ENCODE data around the gene GSTP1. TPM values are rescaled to one million over a fixed set of nuclear protein-coding genes. Genes with fewer than 3 reads are reported as not detected.

The GSTP1 gene
- total RNA-seq, 1 experiment from 2014 or later: 893 TPM

- CTCF ChIA-PET: no interaction called here
These were observed 35.0 kb upstream of the GSTP1 start for GRCh38 chr11:67548555-67549110.

More at GRCh38 chr11:67548555-67549110, 35.0 kb upstream of the GSTP1 start:
- Histone ChIP-seq H3K36me3 (ENCODE audit: control insufficient read depth in 1 of 2, insufficient read depth in 2 of 2, low read length in 2 of 2) (no peaks in the 10 kb centered on the region), H3K27me3 (ENCODE audit: insufficient read depth, low read length) (no peaks in the 10 kb centered on the region), H3K4me3 (replicated peaks in 1 of 2; ENCODE audit: low read depth in 1 of 2, low read length in 2 of 2) (no peak overlapping the region), H3K9me2 (ENCODE audit: insufficient read depth) (no peaks in the 10 kb centered on the region), H3K4me2 (ENCODE audit: low read length) (no peak overlapping the region), H4K20me1 (ENCODE audit: insufficient read depth) (no peaks in the 10 kb centered on the region), H3K9ac (ENCODE audit: low read length) (no peak overlapping the region), H3K9me3 (ENCODE audit: control insufficient read depth in 1 of 2, insufficient read depth in 1 of 2, low read depth in 1 of 2, low read length in 2 of 2) (no peaks in the 10 kb centered on the region; a peak in 1 of 4 replicates), H2AFZ (ENCODE audit: low read depth, low read length, poor library complexity, severe bottlenecking) (no peak overlapping the region), H3K79me2 (ENCODE audit: insufficient read depth, low read length) (no peaks in the 10 kb centered on the region), H3K27ac (ENCODE audit: low read depth, low read length) (no peak overlapping the region), H3K4me1 (ENCODE audit: control insufficient read depth in 1 of 2, insufficient read depth in 2 of 2, low read length in 2 of 2) (no peaks in the 10 kb centered on the region)
- BruUV-seq (replicated peaks): no TSS peak
- ChIA-PET POLR2A (no interaction called here), RAD21 (ENCODE audit: low non-redundant PET in 1 of 2, low total read pairs in 2 of 2, uncharacterized antibody in 2 of 2, unreplicated experiment in 2 of 2) (no interaction called here)
- DNase-seq (ENCODE audit: low read depth, low spot score) (no peak), ATAC-seq (no peak)
- intact Hi-C loops (cut with micrococcal nuclease): no loop called here
- TF ChIP-seq TCF7L2 (IDR thresholded peaks at IDR 0.05; ENCODE audit: borderline replicate concordance, extremely low read depth, insufficient read depth, insufficient read length): no peak
- no peak for TF ChIP-seq CTCF (IDR thresholded peaks at IDR 0.05 in 2 of 3, conservative IDR thresholded peaks at IDR 0.05 in 1 of 3; ENCODE audit: borderline replicate concordance in 1 of 3, insufficient read depth in 1 of 3, low read depth in 2 of 3, low read length in 2 of 3)
- TF ChIP-seq ZFX (IDR thresholded peaks at IDR 0.05): no peak
- TF ChIP-seq ATF3 (IDR thresholded peaks at IDR 0.05): no peak
- no peak for TF ChIP-seq SRF (IDR thresholded peaks at IDR 0.05; ENCODE audit: low read depth)
- TF ChIP-seq SIN3A (IDR thresholded peaks at IDR 0.05; ENCODE audit: low read depth): no peak
- no peak for TF ChIP-seq JUND (IDR thresholded peaks at IDR 0.05)
- TF ChIP-seq CEBPB (IDR thresholded peaks at IDR 0.05; ENCODE audit: low read depth): no peak

Data from HCT116 (cell line).